Panc1 (cell line): Measurements from ENCODE around the gene ITPA.
"Not testable (repeated sequence)": the region's sequence is repeated elsewhere in the genome, so short reads cannot be mapped to it uniquely, and the experiment has no call there.

Experiments used
- TF ChIP-seq, protein P1 (sequence below): fragments of 450-650 bp; IDR thresholded peaks from 2 replicates; pipeline ENCODE4 v1.5.1; 2017; ENCODE audit warnings: mild to moderate bottlenecking
- TF ChIP-seq, protein P2 (sequence below), 2 experiments: IDR thresholded peaks; 2 replicates each; pipeline ENCODE4 v1.6.1; 2011 to 2012; ENCODE audit warnings: low read depth in 2 of 2, control low read depth in 1 of 2, low read length in 1 of 2, mild to moderate bottlenecking in 1 of 2, moderate library complexity in 1 of 2; ENCODE audit not compliant: insufficient read depth in 1 of 2

DNA sequence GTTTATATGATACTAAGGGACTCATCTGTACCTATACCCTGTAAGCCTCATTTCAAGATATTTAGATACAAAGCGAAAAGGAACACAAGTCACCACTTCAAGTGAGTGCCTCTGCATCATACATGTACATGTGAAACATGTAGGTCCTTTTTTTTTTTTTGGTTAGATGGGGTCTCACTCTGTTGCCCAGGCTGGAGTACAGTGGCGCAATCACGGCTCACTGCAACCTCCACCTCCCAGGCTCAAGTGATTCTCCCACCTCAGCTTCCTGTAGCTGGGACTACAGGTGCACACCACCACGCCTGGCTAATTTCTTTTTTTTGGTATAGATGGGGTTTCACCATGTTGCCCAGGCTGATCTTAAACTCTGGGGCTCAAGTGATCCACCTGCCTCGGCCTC lies 26.9 kb upstream of the ITPA start:
- TF ChIP-seq, protein P1, sequence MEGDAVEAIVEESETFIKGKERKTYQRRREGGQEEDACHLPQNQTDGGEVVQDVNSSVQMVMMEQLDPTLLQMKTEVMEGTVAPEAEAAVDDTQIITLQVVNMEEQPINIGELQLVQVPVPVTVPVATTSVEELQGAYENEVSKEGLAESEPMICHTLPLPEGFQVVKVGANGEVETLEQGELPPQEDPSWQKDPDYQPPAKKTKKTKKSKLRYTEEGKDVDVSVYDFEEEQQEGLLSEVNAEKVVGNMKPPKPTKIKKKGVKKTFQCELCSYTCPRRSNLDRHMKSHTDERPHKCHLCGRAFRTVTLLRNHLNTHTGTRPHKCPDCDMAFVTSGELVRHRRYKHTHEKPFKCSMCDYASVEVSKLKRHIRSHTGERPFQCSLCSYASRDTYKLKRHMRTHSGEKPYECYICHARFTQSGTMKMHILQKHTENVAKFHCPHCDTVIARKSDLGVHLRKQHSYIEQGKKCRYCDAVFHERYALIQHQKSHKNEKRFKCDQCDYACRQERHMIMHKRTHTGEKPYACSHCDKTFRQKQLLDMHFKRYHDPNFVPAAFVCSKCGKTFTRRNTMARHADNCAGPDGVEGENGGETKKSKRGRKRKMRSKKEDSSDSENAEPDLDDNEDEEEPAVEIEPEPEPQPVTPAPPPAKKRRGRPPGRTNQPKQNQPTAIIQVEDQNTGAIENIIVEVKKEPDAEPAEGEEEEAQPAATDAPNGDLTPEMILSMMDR, result not testable (repeated sequence)
- TF ChIP-seq, protein P2, sequence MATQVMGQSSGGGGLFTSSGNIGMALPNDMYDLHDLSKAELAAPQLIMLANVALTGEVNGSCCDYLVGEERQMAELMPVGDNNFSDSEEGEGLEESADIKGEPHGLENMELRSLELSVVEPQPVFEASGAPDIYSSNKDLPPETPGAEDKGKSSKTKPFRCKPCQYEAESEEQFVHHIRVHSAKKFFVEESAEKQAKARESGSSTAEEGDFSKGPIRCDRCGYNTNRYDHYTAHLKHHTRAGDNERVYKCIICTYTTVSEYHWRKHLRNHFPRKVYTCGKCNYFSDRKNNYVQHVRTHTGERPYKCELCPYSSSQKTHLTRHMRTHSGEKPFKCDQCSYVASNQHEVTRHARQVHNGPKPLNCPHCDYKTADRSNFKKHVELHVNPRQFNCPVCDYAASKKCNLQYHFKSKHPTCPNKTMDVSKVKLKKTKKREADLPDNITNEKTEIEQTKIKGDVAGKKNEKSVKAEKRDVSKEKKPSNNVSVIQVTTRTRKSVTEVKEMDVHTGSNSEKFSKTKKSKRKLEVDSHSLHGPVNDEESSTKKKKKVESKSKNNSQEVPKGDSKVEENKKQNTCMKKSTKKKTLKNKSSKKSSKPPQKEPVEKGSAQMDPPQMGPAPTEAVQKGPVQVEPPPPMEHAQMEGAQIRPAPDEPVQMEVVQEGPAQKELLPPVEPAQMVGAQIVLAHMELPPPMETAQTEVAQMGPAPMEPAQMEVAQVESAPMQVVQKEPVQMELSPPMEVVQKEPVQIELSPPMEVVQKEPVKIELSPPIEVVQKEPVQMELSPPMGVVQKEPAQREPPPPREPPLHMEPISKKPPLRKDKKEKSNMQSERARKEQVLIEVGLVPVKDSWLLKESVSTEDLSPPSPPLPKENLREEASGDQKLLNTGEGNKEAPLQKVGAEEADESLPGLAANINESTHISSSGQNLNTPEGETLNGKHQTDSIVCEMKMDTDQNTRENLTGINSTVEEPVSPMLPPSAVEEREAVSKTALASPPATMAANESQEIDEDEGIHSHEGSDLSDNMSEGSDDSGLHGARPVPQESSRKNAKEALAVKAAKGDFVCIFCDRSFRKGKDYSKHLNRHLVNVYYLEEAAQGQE (IDR thresholded peaks at IDR 0.05; ENCODE audit: insufficient read depth in 1 of 2, low read depth in 2 of 2, low read length in 1 of 2), result not testable (repeated sequence)
